ENCODE results near the gene TMEM150C.

DNA sequence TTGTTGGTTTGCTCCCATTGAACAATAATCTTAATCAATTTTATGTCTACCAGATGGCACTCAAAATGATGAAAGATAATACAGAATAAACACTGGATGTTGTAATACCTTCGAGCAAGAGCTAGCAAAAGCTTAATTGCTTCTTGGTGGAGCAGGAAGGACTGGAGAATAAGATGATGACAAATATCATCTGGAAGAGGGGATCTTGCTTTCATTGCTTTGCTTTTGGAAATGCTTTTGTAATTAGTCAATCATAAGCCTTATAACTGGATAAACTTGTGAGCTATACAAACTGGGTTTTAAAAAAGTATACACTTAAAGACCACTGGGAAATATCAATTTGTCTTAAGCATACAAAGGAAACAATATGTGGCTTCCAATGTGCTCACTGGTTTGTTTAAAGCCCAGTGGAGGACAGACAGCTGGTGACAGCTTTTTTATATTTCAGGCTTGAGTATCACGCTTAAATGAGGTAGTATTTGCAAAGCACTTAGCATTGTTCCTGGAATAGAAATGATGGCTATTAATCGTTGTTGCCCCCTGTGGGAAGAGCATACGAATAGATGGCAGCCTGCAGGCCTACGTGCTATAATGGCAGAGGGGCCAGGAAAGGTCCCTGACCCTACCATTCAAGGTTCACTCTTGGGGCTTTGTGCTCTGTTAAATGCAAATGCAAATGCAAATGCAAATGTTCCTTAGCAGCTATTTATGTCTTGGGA is 61.2 kb downstream of the TMEM150C start:
- TF ChIP-seq, protein P1, sequence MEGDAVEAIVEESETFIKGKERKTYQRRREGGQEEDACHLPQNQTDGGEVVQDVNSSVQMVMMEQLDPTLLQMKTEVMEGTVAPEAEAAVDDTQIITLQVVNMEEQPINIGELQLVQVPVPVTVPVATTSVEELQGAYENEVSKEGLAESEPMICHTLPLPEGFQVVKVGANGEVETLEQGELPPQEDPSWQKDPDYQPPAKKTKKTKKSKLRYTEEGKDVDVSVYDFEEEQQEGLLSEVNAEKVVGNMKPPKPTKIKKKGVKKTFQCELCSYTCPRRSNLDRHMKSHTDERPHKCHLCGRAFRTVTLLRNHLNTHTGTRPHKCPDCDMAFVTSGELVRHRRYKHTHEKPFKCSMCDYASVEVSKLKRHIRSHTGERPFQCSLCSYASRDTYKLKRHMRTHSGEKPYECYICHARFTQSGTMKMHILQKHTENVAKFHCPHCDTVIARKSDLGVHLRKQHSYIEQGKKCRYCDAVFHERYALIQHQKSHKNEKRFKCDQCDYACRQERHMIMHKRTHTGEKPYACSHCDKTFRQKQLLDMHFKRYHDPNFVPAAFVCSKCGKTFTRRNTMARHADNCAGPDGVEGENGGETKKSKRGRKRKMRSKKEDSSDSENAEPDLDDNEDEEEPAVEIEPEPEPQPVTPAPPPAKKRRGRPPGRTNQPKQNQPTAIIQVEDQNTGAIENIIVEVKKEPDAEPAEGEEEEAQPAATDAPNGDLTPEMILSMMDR (IDR thresholded peaks at IDR 0.05), result no peak
- TF ChIP-seq EP300 (IDR thresholded peaks at IDR 0.05) (no peak), POLR2A (IDR thresholded peaks at IDR 0.05) (no peak)

Measured in stomach (tissue), 4 donors.